GM21786 (cell line): ENCODE results near the gene KMO.

Experiments used
- ATAC-seq: cut with Tn5 transposase; IDR thresholded peaks from one replicate; pipeline ENCODE4 v1.9.1; 2021; ENCODE audit not compliant: unreplicated experiment

The KMO gene

DNA sequence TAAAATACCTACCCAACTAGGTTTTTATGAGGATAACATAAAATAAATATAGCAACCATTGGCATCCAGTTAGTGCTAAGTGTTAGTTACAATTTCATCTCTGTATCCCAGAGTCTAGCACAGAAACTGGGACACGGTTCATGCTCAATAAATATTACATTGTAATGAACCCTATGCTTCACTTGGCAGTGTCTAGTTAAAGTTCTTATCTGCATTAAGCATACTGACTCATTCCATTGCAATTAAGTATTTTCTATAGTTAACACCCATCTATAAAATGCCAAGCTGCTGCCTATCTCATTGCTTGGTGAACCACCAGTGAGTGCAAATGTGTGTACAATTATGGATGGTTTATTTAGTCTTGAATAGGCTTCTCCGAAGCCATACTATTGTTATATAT lies 92.8 kb downstream of the KMO start:
- ATAC-seq: no peak

DNA sequence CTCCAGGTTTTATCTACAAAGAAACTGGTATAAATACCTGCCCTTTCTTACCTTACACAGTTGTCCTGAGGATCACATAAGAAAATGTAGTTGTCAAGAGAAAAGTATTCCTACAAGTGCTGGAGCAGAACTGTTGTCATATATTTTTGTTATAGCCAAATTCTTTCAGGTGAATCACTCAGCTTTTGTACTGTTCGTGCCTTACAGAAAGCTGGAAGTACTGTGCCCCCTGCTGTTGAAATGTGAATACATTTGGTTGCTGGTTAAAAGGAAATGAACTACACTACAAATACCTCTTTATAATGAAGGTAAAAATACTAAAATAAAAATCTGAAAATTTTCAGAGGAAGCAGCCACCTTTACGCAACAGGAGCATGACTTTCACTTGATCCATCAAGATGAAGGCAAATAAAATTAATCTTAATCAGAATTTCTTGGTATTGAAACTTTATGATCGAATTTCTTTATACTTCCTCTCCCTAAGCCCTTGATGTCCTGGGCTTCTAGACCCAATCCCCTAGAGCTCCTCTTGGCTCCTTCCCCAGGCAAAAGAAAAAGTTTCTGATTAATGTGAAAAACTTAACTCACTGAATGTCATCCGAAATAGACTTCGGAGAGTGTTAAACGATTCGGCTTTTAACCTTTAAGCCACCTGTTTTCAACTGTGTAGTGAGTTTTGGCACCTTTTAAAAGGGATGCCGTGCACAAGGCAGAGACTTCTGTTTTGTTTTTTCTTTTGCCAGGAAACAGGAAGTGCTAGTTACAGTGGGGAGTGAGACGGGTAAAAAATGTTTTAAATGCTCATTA lies 95.5 kb downstream of the KMO start:
- peak; percentile 85 for ATAC-seq

DNA sequence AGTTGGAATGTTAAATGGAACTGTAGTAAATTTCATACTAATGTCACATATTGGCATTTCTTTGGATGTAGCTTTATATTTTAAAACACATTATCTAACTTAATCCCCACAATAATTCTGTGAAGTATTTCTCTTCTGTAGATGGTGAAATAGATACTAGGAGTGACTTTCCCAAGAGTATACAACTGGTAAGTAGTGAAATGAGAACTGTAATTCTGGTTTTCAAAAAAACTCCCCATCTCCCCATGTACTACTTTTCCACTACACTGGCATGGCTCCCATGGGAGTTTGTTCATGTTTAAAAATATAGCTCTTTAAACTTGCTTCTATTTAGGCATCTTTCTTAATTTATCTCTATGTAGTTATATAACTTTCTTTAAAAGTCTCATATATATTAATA lies 97.8 kb downstream of the KMO start:
- no peak for ATAC-seq

DNA sequence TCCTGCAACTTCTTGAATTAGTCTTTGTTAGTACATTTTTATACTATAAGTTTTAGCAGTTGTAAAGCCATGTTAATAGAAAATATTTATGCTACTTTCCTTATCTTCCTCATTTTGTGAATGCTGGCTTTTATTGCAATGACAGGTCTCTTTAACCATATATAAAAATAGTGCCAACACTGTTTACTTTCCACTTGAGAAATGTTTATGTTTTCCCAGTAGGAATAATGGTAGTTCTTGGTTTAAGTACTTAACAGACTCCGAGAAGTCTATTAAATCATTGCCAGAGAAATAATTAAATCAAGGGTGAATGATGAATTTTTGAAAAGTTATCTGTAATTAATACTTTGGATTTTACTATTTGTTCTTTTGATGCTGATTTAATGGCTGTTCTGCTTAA lies 98.3 kb downstream of the KMO start:
- ATAC-seq: no peak

DNA sequence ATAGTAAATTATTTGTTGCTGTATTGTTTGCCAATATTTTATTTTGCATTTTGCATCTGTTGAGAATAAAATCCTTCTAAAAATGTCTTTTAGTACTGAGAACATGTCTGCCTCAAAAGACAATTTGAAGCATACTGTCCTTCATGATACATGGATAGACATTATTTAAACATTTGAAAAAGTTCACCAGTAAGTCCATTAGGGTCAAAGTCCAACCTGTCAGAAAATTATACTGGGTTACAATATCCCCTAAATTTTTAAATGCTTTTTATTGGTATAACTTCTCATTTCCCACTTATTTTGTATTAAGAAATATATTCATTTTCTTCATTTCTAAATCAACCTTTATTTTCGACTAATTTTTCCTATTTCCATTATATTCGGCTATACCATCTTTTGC lies 98.7 kb downstream of the KMO start:
- ATAC-seq: no peak

DNA sequence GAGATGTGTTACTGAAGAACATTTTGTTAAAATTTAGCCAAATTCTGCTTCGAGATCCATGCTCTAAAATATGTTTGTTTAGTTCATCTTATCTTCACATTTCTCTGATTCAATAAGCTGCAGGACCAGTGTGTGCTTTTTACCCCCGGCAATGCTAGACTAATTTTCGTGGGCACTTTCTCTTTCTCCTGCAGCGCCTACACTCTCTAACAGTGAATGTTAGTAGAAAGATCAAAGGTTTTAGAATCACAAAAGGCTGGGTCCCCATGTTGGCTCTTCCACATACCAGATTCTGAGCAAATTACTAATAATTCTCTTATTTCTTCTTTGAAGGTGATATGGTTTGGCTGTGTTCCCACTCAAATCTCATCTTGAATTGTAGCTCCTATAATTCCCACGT lies 99.5 kb downstream of the KMO start:
- no peak for ATAC-seq

DNA sequence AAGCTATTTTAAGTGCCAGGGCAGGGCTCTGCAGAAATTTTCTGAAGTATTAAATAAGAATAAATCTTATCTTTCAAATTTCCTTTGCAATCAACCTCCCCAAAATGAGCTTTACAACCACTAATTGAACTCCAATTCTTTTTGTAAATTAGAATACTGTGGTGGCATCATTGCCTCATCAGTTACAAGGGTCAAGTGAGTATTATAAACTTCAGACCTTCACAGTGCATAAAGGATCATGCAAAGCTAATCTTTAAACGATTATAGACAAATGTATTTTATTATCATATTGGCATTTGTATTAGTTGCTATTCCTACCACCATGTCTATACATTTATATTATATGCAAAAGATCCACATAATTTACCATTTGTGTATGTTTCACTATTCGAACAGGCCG lies 100.8 kb downstream of the KMO start:
- ATAC-seq: no peak

DNA sequence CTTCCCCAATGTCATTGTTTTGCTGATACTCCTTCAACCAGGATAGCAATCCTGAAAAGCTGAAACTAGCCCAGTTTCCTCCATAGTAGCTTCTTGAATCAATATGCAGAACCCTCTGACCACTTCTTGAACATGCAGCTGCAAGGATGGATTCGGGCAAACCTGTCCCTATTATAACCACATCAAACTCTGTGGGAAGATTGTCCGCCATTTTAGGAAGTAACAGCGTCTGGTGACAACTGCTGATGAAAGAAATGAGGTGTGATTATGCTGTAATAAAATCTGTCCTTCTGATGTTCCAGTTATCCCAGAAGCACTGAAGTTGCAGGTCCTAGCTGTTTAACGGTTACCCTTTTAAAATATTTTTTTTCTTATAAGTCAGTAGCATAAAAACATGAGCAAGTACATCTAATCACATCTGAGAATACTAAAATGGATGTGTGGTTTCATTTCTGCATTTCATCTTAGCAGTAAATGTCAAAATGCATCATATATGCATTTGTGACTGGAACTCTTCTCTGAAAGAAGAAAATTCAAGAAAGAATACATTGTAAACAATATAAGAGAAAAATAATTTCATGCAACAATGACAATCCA lies 103.5 kb downstream of the KMO start:
- no peak for ATAC-seq

DNA sequence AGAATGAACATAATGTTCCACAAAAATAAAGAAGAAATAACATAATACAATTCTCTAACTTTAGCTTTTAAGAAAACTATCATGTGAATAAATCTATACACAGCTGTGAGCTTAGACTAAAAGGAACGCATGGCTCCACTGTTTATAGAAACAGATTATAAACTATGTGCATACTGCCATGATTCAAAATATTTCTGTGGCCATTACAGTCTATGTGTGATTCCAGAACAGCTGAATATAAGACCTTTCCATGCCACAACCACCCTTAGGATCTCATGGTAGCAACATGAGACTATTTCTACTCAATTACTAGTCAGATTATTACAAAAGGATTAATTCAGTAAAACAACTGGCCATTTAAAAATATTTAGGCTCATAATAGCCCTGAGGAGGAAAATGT lies 104.1 kb downstream of the KMO start:
- no peak for ATAC-seq

DNA sequence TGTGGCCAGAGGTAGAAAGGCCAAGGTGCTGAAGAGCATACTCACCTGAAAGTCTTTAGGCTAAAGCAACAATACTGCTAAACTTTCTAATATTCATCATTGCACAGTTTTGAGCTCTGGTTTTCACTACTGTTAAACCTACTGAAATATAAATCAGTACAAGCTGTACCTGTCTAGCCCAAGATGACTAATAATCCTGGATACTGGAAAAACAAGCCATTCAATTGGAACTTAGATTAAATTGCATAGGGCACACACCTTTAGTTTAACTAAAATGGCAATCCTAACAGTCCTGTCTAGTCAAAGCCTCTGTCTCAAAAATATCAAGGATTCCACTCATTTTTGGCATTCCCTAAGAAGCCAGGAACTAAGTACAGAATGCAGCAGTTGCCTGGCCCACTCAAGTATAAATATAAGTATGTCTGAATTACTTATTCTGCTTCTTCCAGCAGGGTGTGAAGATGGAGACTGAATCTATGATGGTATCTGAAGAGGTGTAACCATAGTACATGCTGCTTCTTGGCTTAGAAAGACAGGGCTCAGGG lies 104.9 kb downstream of the KMO start:
- ATAC-seq: no peak

DNA sequence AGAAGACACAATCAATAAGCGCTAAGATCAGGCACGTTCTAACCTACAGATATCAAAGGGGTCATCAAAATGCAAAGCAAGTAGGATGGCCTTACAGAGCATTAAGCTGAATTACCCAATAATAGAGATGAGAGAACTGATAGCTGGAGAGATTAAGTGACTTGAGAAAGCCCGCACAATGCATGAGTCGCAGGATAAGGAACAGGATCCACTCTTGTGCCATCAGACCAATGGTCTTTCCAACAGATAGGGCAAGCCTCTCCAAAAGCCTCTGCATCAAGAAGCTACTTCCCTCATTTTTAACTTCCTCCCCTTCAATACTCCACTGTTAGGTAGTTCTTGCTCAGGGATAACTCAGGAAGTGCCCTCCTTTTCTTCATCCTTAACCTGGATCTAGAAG lies 105.4 kb downstream of the KMO start:
- no peak for ATAC-seq

DNA sequence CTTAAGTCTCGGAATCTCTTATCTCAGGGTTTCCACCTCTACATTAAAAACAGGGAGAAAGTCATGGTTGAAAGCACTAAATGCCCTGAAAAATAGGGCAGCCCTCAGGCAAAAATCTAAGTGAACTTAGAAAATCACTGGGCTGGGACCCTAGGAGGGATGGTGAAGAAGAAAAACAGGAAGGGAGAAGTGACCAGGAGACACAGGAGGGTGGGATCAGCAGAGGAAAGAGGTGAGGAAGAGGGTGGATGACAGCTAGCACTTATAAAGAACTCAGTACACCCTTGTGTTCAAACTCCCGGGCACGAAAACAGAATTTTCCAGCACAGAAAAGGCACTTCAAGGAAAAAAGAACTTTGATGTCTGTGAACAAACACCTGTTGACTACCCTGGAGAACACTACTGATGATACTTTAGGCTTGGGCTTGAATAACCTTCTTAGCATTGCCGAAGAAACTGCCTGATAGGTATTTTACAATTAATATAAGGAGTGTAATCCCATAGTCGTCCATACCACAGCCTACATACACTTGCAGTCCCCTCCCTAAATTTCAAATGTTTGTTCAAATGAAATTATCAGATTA lies 106.0 kb downstream of the KMO start:
- ATAC-seq: no peak

DNA sequence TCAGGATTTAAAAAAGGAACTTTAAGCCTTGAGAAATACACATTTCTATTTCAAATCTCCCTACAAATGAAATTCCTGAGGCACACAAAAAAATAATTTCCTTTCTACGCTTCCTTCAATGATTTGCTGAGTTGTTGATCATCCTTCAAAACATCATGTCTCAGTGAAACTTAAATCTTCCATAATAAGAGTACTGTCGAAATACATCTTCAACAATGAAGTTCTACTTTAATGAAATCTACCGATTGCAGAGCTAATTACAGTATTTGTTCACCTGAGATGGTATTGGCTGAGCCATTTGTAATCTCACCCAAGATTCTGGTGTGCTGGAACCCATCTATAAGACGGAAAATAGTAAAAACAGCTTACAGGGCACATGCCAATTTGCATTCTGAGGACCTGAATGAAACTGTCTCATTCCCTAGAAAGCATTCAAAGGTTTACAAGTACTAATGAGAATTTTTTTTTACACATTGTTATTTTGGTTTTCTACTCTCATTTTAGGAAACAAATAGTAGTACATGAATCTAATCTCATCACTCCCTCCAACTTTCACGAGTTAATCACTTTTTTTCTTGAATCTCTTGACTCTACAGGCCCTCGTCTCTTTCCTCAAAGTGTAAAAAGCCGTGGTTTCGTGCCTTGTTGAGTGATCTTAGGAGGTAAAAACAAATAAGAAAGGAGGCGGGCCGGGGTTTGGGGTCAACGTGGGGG lies 106.9 kb downstream of the KMO start:
- ATAC-seq: peak; percentile 22

DNA sequence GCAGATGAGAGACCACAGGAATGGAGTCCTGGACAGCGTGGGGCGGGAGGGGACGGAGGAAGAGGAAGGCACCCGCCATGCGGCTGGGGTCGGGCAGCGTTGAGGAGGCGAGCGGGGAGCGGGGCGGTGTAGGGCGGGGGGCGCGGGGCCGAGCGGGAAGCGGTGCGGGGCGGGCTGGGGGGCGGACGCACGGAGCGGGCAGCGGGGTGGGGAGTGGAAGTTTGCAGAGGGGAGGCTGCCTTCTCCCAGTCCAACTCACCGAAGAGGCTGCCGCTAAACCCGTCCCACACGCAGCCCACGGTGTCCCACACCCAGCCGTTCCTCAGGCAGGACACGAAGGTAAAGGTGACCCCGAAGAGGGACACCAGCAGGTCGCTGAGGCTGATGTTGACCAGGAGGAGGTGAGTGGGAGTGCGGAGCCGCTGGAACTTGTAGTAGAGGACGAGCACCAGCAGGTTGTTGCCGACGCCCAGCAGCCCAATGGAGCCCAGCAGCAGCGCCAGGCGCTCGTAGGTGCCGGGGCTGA lies 107.5 kb downstream of the KMO start:
- ATAC-seq: peak; percentile 42

DNA sequence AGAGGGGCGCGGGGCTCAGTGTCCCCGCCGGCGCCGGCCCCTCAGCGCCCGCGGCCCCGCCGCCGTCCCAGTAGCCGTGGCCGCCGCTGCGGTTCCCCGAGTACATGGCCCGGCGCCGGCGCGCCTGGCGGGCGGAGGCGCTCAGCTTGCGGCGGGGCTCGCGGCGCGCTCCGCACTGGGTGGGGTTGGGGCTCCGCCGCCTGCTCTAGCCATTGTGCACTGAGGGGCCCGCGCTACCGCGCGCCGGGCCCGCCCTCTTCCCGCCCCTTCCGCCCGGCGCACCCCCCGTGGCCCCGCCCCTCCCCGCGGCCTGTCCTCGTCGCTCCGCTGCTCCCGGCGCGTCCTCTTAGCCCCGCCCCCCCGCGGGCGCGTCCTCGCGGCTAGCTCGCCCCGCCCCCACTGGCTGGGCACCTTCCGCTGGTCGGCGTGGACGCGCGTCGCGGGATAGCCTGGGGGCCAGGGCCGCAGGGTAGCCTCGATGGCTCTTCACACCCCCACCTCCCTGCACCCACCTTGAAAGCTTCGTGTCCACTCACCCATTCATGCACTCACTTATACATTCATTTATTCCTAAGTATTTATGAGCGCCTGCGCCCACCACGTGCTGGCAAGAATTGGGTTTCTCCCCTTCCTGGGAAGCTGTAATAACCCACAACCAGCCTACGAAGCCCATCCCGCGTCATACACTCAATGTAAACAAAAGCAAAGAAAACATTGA lies 108.1 kb downstream of the KMO start, which contains the start of the genes CHML and OPN3:
Gene CHML (minus strand): TSS at position 221 of the 718 bp plus-strand sequence. CDS start 4,603 bp downstream, outside the sequence.
Gene OPN3 (minus strand): TSS at position 221 of the 718 bp plus-strand sequence. CDS start 115 bp downstream, at position 106.
- ATAC-seq: peak; percentile 81

DNA sequence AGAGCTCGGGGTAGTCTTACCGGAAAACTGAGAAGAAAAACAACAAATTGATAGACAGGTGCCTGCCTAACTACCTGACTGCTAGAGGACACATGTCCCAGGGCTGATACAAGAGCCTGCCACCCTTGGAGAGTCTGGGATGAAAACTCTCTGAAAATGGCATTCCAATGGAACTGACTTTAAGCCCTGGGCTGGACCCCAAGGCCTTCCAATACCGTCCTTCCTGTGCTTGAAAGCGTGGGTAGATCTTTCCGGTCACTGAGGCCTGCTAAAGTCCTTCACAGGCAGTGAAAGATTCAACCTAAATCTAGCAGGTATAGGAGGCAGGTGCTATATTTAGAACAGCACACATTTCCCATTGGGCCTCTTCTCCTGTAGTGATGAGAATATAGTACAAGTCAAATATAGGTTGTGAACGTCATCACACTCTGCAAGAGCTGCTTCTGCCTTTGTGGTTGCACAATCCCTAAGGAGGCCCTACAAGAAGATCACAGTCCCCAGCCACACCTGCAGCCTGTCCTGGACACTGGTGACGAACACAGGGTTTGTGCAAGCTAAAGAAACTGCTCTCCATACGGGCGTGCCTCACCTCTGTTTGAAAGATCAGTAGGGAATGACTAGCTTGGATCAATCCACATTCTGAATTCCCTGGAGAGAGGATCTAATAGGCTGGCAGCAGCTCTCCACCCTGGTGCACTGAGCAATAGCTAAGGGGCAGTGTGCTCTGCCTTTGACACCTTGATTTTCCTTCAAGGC lies 108.9 kb downstream of the KMO start:
- no peak for ATAC-seq

DNA sequence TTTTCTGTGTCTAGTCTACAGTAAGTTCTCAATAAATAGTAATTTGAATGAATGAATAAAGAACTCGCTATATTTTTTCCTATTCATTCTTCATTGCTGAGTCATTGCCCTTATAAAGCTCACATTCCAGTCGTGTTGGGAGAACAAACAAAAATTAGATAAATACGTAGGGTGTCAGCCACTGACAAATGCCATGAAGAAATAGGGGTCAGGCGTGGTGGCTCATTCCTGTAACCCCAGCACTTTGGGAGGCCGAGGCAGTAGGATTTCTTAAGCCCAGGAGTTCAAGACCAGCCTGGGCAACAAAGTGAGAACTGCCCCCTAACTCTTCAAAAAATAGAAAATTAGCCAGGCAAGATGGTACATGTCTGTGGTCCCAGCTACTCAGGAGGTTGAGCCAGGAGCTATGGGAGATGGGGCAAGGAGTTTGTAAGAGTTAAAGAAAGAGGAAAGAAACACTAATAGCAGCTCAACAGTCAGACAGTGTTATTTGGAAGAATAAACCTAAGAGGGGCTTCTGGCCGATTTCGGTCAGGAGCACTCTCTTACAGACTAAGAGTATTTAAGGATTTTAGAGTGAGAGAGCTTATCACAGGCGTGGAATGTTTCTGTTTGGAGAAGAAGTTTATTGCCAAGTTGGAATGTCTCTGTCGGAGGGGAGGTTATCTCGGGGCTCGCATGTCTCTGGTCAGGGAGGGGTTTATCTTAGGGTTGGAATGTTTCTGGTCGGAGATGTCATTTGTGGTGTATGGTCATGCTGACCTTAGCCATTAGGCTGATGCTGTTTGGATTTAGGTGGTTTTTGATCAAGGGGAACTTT lies 109.8 kb downstream of the KMO start:
- ATAC-seq: no peak

DNA sequence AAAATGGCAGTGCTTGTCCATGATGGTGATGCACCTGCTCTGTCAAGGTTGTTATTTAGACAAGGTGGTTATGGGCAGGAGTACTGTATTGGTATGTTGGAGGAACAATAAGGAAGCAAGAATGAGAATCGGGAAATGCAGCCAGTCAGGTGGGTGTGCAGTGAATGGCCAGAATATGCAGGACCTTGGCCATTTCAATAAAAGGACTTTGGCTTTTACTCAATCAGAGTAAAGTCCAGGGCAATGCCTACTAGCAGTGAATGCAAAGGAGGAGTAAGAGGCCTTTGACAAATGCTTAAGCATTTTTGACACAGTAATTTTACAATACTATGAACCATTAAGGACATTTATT lies 110.4 kb downstream of the KMO start:
- no peak for ATAC-seq

DNA sequence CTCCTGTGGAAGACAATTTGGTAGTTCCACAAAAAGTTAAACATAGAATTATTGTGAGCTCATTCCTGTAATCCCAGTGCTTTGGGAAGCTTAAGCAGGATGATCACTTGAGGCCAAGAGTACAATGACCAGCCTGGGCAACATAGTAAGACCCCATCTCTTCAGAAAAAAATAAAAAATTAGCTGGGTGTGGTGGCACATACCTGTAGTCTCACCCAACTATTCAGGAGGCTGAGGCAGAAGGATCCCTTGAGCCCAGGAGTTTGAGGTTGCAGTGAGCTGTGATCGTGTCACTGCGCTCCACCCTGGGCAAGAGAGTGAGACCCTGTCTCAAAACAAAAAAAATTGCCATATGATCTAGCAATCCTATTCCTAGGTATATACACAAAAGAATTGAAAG lies 112.1 kb downstream of the KMO start:
- ATAC-seq: no peak
